HUES6 (cell line): ENCODE results near the gene TUFT1.
"Not testable (repeated sequence)": the region's sequence is repeated elsewhere in the genome, so short reads cannot be mapped to it uniquely, and the experiment has no call there.

ENCODE experiments used
- H3K27ac ChIP-seq: 2 replicates; pipeline ENCODE4 v1.7.0; 2013; ENCODE audit warnings: low read depth, mild to moderate bottlenecking, low read length, inconsistent platforms
- H3K27me3 ChIP-seq: 2 replicates; pipeline ENCODE4 v1.6.1; 2013; ENCODE audit warnings: low read length; ENCODE audit not compliant: control insufficient read depth, insufficient read depth
- H3K36me3 ChIP-seq: 2 replicates; pipeline ENCODE4 v1.6.1; 2013; ENCODE audit warnings: low read length; ENCODE audit not compliant: control insufficient read depth, insufficient read depth
- H3K4me1 ChIP-seq: 2 replicates; pipeline ENCODE4 v1.6.1; 2013; ENCODE audit warnings: low read length; ENCODE audit not compliant: control insufficient read depth, insufficient read depth
- H3K4me3 ChIP-seq: 2 replicates; pipeline ENCODE4 v1.5.1; 2013; ENCODE audit warnings: low read depth, low read length
- H3K9ac ChIP-seq: one replicate; pipeline ENCODE4 v1.6.1; 2013; ENCODE audit warnings: mild to moderate bottlenecking, low read length
- H3K9me3 ChIP-seq: 2 replicates; pipeline ENCODE4 v1.6.1; 2013; ENCODE audit warnings: low read depth, low read length; ENCODE audit not compliant: control insufficient read depth, insufficient read depth

The TUFT1 gene

DNA sequence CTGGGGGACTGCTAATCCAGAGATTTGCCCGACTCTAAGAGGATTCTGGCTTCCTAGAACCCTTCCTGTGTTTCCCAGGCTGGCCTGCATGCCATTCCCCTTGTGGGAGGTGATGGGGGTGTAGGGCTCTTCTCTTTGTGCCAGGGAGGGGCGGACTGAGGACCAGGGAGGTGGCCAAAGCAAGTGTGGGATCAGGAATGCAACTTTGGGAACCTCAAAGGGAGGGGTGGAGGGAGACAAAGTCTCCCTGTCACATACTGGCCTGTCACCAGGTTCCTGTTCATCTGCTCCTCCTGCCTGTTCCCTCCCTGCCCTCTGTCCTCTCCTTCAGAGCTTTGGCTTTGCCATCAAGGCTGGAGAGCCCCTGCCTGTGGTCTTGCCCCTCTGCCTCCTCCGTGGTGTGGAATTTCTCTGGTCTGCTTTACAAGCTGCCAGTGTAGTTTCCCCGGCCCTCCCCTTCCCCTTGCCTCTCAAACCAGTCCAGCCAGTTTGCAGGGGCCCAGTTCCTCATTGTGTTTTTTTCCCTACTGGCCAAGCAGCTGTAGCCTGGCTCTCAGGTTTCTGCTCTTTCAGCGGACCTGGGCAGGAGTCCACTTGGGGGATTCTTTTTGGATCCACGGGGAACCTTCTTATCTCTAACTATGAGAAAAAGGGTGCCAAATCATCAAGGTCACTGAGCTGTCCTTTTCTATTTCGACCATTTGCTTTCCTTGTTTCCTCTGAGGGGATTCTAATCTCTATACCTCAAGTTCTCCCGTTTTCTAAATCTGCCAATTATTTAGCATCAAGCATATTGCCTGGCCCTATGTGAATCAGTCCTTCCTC, 27.1 kb upstream of the TUFT1 start:
- no peaks in the 10 kb centered on the region for H3K27me3 ChIP-seq
- H3K27ac ChIP-seq, result peak overlapping the region; percentile 22; the same call in 1 of the 2 replicates
- H3K9ac ChIP-seq, result peak overlapping the region; percentile 70
- H3K9me3 ChIP-seq, result no peaks in the 10 kb centered on the region
- H3K36me3 ChIP-seq, result no peaks in the 10 kb centered on the region
- H3K4me1 ChIP-seq, result peaks cover 44% of the 10 kb centered on the region
- peak overlapping the region; percentile 70 for H3K4me3 ChIP-seq

DNA sequence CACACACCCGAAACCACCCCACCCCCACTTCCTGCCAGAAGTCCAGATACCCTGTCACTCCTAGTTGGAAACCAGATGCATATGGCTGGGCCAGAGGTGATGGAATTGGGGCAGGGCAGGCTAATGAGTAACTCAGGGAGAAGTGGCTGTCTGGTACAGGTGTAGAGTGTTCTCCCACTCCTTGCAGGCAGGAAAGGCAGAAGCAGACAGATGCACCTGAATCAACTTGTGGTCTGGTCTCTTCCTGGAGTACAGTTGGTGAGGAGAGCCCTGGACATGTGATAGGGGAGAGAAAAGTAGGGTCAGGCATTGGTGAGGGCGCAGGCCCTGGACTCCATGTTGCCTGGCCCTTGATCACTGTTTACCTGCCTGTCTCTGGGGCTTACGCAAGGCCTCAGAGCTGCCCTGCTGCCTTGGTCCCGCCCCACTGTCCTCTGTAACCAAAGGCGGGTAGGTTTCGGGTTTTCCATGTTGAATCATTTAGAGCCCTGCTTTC, 26.4 kb upstream of the TUFT1 start:
- H3K4me1 ChIP-seq, result peaks cover 44% of the 10 kb centered on the region
- peaks cover 6% of the 10 kb centered on the region for H3K36me3 ChIP-seq
- H3K9me3 ChIP-seq, result no peaks in the 10 kb centered on the region
- H3K9ac ChIP-seq, result peak overlapping the region; percentile 70
- H3K27ac ChIP-seq, result peak overlapping the region; percentile 22; the same call in 1 of the 2 replicates
- H3K27me3 ChIP-seq, result no peaks in the 10 kb centered on the region
- H3K4me3 ChIP-seq, result peak overlapping the region; percentile 70

DNA sequence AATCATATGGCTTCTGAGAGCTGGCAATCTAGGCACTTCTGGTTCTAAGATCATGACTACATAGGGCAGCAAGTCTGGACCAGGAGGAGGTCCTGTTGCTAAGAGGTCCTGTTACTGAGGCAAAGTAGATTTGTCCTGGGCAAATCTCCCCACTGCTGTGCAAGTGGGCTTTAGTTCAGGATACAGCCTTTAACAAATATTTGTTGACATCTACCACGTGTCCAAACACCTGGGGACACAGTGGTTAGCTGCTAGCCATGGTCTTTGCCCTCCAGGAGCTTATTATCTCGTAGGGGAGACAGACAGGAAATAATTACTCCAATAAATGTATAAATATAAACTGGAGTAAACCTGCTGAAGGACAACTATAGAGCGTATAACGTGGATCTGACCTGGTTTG, 25.7 kb upstream of the TUFT1 start:
- Histone ChIP-seq H3K9me3 (no peaks in the 10 kb centered on the region), H3K27ac (no peak overlapping the region), H3K27me3 (no peaks in the 10 kb centered on the region), H3K36me3 (peaks cover 12% of the 10 kb centered on the region), H3K4me1 (peaks cover 44% of the 10 kb centered on the region), H3K4me3 (peak overlapping the region; percentile 70; the same call in 1 of the 2 replicates), H3K9ac (no peak overlapping the region)

GRCh38 chr1:151515265-151515664, 24.8 kb upstream of the TUFT1 start:
- no peaks in the 10 kb centered on the region for H3K9me3 ChIP-seq
- no peak overlapping the region for H3K4me3 ChIP-seq
- H3K27ac ChIP-seq, result peak overlapping the region; percentile 16; the same call in 1 of the 2 replicates
- no peaks in the 10 kb centered on the region for H3K27me3 ChIP-seq
- peaks cover 36% of the 10 kb centered on the region for H3K4me1 ChIP-seq
- H3K9ac ChIP-seq, result peak overlapping the region; percentile 10
- H3K36me3 ChIP-seq, result peaks cover 21% of the 10 kb centered on the region

DNA sequence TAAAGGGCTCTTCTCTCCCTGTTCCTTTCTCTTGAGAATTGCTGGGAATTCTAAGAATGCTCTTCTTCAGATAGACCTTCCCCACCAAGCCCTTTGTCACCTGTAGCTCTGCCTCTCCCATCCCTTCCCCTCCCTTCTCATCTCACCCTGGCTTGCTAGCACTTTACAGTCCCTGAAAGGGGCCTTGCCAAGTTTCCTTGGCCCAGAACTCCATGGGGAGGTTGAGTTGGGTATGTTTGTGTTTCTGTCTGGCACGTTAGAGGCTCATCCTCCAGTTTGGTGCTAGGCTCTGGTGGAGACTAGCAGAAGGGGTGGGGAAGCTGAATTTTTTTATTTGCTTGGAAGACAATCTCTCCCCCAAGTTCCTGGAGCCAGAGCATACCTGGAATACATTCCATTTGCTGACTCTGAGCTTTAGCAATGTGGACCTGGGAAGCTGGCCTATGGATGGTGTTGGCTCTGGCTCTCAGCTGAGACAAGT, 24.0 kb upstream of the TUFT1 start:
- Histone ChIP-seq H3K4me1 (peaks cover 35% of the 10 kb centered on the region), H3K9ac (peak overlapping the region; percentile 58), H3K27ac (peak overlapping the region; percentile 16; the same call in 1 of the 2 replicates), H3K9me3 (no peaks in the 10 kb centered on the region), H3K4me3 (no peak overlapping the region), H3K36me3 (peaks cover 28% of the 10 kb centered on the region), H3K27me3 (no peaks in the 10 kb centered on the region)

- H3K4me3 ChIP-seq, result no peak overlapping the region
- H3K4me1 ChIP-seq, result peaks cover 20% of the 10 kb centered on the region
- no peak overlapping the region for H3K9ac ChIP-seq
- no peaks in the 10 kb centered on the region for H3K27me3 ChIP-seq
- H3K27ac ChIP-seq, result no peak overlapping the region
- H3K36me3 ChIP-seq, result peaks cover 28% of the 10 kb centered on the region
- H3K9me3 ChIP-seq, result no peaks in the 10 kb centered on the region
Measured at GRCh38 chr1:151518431-151518830, 21.7 kb upstream of the TUFT1 start.

DNA sequence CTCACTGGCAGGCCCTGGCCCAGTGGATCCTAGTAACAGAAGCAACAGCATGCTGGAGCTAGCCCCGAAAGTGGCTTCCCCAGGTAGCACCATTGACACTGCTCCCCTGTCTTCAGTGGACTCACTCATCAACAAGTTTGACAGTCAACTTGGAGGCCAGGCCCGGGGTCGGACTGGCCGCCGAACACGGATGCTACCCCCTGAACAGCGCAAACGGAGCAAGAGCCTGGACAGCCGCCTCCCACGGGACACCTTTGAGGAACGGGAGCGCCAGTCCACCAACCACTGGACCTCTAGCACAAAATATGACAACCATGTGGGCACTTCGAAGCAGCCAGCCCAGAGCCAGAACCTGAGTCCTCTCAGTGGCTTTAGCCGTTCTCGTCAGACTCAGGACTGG, 21.2 kb upstream of the TUFT1 start:
- no peaks in the 10 kb centered on the region for H3K27me3 ChIP-seq
- no peak overlapping the region for H3K27ac ChIP-seq
- H3K9ac ChIP-seq, result no peak overlapping the region
- H3K36me3 ChIP-seq, result peaks cover 29% of the 10 kb centered on the region
- peaks cover 15% of the 10 kb centered on the region for H3K4me1 ChIP-seq
- no peaks in the 10 kb centered on the region for H3K9me3 ChIP-seq
- H3K4me3 ChIP-seq, result no peak overlapping the region

GRCh38 chr1:151519667-151520066, 20.4 kb upstream of the TUFT1 start:
- Histone ChIP-seq H3K27ac (no peak overlapping the region), H3K9me3 (no peaks in the 10 kb centered on the region), H3K27me3 (no peaks in the 10 kb centered on the region), H3K9ac (no peak overlapping the region), H3K4me1 (peaks cover 8% of the 10 kb centered on the region; the same call in 1 of the 2 replicates), H3K4me3 (no peak overlapping the region), H3K36me3 (peaks cover 36% of the 10 kb centered on the region)

DNA sequence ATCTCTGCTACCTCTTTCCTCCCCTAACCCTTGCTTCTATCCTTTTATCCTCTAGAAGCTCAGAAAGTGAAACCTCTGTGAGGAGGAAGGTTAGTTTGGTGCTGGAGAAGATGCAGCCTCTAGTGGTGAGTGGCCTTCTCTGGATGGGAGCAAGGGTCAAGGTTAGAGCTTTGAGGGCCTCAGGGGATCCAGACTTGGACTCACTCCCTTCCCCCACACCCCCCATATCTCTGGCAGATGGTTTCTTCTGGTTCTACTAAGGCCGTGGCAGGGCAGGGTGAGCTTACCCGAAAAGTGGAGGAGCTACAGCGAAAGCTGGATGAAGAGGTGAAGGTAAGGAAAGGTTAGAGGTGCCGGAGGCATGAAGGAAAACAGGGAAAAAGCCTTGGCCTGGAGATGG, 19.8 kb upstream of the TUFT1 start:
- Histone ChIP-seq H3K4me1 (peaks cover 7% of the 10 kb centered on the region; the same call in 1 of the 2 replicates), H3K36me3 (peaks cover 43% of the 10 kb centered on the region), H3K9ac (no peak overlapping the region)

DNA sequence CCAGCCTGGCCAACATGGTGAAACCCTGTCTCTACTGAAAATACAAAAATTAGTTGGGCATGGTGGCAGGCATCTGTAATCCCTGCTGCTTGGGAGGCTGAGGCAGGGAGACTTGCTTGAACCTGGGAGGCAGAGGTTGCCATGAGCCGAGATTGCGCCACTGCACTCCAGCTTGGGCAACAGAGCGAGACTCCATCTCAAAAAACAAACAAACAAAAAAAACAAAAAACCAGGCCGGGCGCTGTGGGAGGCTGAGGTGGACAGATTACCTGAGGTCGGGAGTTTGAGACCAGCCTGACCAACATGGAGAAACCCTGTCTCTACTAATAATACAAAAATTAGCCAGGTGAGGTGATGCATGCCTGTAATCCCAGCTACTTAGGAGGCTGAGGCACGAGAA, 17.7 kb upstream of the TUFT1 start:
- not testable (repeated sequence) for H3K27ac ChIP-seq, H3K9ac ChIP-seq, H3K27me3 ChIP-seq, H3K9me3 ChIP-seq, H3K4me1 ChIP-seq, H3K4me3 ChIP-seq
- peaks cover 55% of the 10 kb centered on the region for H3K36me3 ChIP-seq

More for the DNA sequence above, 19.8 kb upstream of the TUFT1 start:
- no peaks in the 10 kb centered on the region for H3K27me3 ChIP-seq
- H3K4me3 ChIP-seq, result no peak overlapping the region
- H3K27ac ChIP-seq, result no peak overlapping the region
- no peaks in the 10 kb centered on the region for H3K9me3 ChIP-seq

GRCh38 chr1:151523326-151523725, 16.8 kb upstream of the TUFT1 start:
- Histone ChIP-seq H3K4me3 (no peak overlapping the region), H3K4me1 (peaks cover 6% of the 10 kb centered on the region; the same call in 1 of the 2 replicates), H3K9me3 (no peaks in the 10 kb centered on the region), H3K9ac (no peak overlapping the region), H3K27me3 (no peaks in the 10 kb centered on the region), H3K36me3 (peaks cover 53% of the 10 kb centered on the region), H3K27ac (no peak overlapping the region)
